ENCODE data around the gene TUBGCP3. TPM values are rescaled to one million over a fixed set of nuclear protein-coding genes. Genes with fewer than 3 reads are reported as not detected.

TUBGCP3 gene
- total RNA-seq, 1 donor from 2014 or later: 36.6 TPM

GRCh38 chr13:112596235-112596634, 8.3 kb upstream of the TUBGCP3 start:
- DNase-seq: no peak
- no peak for TF ChIP-seq CTCF (IDR thresholded peaks at IDR 0.05; ENCODE audit: partially characterized antibody, unreplicated experiment)
- peaks cover 4% of the 10 kb centered on the region for H3K36me3 Mint-ChIP-seq (ENCODE audit: unreplicated experiment)
- no peak overlapping the region for H3K27ac Mint-ChIP-seq (ENCODE audit: unreplicated experiment)
- H3K4me3 Mint-ChIP-seq (ENCODE audit: unreplicated experiment): no peak overlapping the region
- no peaks in the 10 kb centered on the region for H3K9me3 Mint-ChIP-seq (ENCODE audit: unreplicated experiment)
- H3K4me1 Mint-ChIP-seq (ENCODE audit: low read depth, unreplicated experiment): peaks cover 1% of the 10 kb centered on the region
- no peaks in the 10 kb centered on the region for H3K27me3 Mint-ChIP-seq (ENCODE audit: unreplicated experiment)

GRCh38 chr13:112592647-112593046, 4.7 kb upstream of the TUBGCP3 start:
- H3K36me3 Mint-ChIP-seq (ENCODE audit: unreplicated experiment): peaks cover 4% of the 10 kb centered on the region

GRCh38 chr13:112592181-112592580, 4.2 kb upstream of the TUBGCP3 start:
- Mint-ChIP-seq H3K36me3 (ENCODE audit: unreplicated experiment) (peaks cover 4% of the 10 kb centered on the region), H3K27me3 (ENCODE audit: unreplicated experiment) (peaks cover 3% of the 10 kb centered on the region), H3K4me1 (ENCODE audit: low read depth, unreplicated experiment) (peaks cover 3% of the 10 kb centered on the region), H3K27ac (ENCODE audit: unreplicated experiment) (no peak overlapping the region), H3K9me3 (ENCODE audit: unreplicated experiment) (peaks cover 5% of the 10 kb centered on the region), H3K4me3 (ENCODE audit: unreplicated experiment) (no peak overlapping the region)
- no peak for DNase-seq
- no peak for TF ChIP-seq CTCF (IDR thresholded peaks at IDR 0.05; ENCODE audit: partially characterized antibody, unreplicated experiment)

More at GRCh38 chr13:112592647-112593046, 4.7 kb upstream of the TUBGCP3 start:
- Mint-ChIP-seq H3K9me3 (ENCODE audit: unreplicated experiment) (peaks cover 4% of the 10 kb centered on the region), H3K27ac (ENCODE audit: unreplicated experiment) (no peak overlapping the region), H3K4me1 (ENCODE audit: low read depth, unreplicated experiment) (peaks cover 2% of the 10 kb centered on the region), H3K4me3 (ENCODE audit: unreplicated experiment) (no peak overlapping the region), H3K27me3 (ENCODE audit: unreplicated experiment) (peaks cover 3% of the 10 kb centered on the region)
- DNase-seq: no peak
- no peak for TF ChIP-seq CTCF (IDR thresholded peaks at IDR 0.05; ENCODE audit: partially characterized antibody, unreplicated experiment)

GRCh38 chr13:112588490-112589297, 741 bp upstream of the TUBGCP3 start:
- Mint-ChIP-seq H3K9me3 (ENCODE audit: unreplicated experiment) (peaks cover 7% of the 10 kb centered on the region), H3K36me3 (ENCODE audit: unreplicated experiment) (no peaks in the 10 kb centered on the region), H3K4me3 (ENCODE audit: unreplicated experiment) (peak overlapping the region; percentile 85), H3K27me3 (ENCODE audit: unreplicated experiment) (peaks cover 3% of the 10 kb centered on the region), H3K4me1 (ENCODE audit: low read depth, unreplicated experiment) (peaks cover 12% of the 10 kb centered on the region), H3K27ac (ENCODE audit: unreplicated experiment) (peak overlapping the region; percentile 93)
- no peak for TF ChIP-seq CTCF (IDR thresholded peaks at IDR 0.05; ENCODE audit: partially characterized antibody, unreplicated experiment)
- DNase-seq: no peak

GRCh38 chr13:112587212-112587763, 665 bp downstream of the TUBGCP3 start:
- peaks cover 3% of the 10 kb centered on the region for H3K27me3 Mint-ChIP-seq (ENCODE audit: unreplicated experiment)

More at GRCh38 chr13:112587212-112587763, 665 bp downstream of the TUBGCP3 start:
- H3K9me3 Mint-ChIP-seq (ENCODE audit: unreplicated experiment): peaks cover 7% of the 10 kb centered on the region
- peak; percentile 85 for DNase-seq
- peaks cover 12% of the 10 kb centered on the region for H3K4me1 Mint-ChIP-seq (ENCODE audit: low read depth, unreplicated experiment)
- peak overlapping the region; percentile 97 for H3K4me3 Mint-ChIP-seq (ENCODE audit: unreplicated experiment)
- no peak for TF ChIP-seq CTCF (IDR thresholded peaks at IDR 0.05; ENCODE audit: partially characterized antibody, unreplicated experiment)
- H3K36me3 Mint-ChIP-seq (ENCODE audit: unreplicated experiment): no peaks in the 10 kb centered on the region
- H3K27ac Mint-ChIP-seq (ENCODE audit: unreplicated experiment): peak overlapping the region; percentile 95
